Testis (tissue), 2 donors: ENCODE results near the gene BPIFB4.

Experiments
- CTCF ChIP-seq, 3 experiments: fragments of 450-650 bp in 2 of 3; fragments of 200-600 bp in 1 of 3; sonication (generic) in 1 of 3; IDR thresholded peaks; one replicate each; pipeline ENCODE4 v1.5.1; 2016 to 2019; ENCODE audit warnings: antibody characterized with exemption in 3 of 3, mild to moderate bottlenecking in 2 of 3, moderate library complexity in 1 of 3
- POLR2A ChIP-seq: fragments of 450-650 bp; IDR thresholded peaks from one replicate; pipeline ENCODE4 v1.6.1; 2017; ENCODE audit warnings: antibody characterized with exemption, mild to moderate bottlenecking, moderate library complexity

GRCh38 chr20:33072362-33072761 lies 7.1 kb upstream of the BPIFB4 start:
- no peak for TF ChIP-seq CTCF (IDR thresholded peaks at IDR 0.05)
- TF ChIP-seq POLR2A: no peak
